Gastroesophageal sphincter (tissue), 3 donors: Measurements from ENCODE around the gene ETFB.

Experiments
- EP300 ChIP-seq: sonication (generic); formaldehyde crosslinking; IDR thresholded peaks from one replicate; pipeline ENCODE4 v1.6.1; 2017; ENCODE audit warnings: antibody characterized with exemption, mild to moderate bottlenecking
- POLR2A ChIP-seq, 2 donors: fragments of 450-650 bp; IDR thresholded peaks; one replicate each; pipeline ENCODE4 v1.6.1; 2017; ENCODE audit warnings: antibody characterized with exemption in 2 of 2, mild to moderate bottlenecking in 2 of 2, moderate library complexity in 1 of 2
- POLR2AphosphoS5 ChIP-seq: sonication (generic); formaldehyde crosslinking; IDR thresholded peaks from one replicate; pipeline ENCODE4 v1.6.1; 2017; ENCODE audit warnings: antibody characterized with exemption
- TF ChIP-seq, protein P1 (sequence below), 4 experiments: fragments of 200-600 bp in 2 of 4; fragments of 450-650 bp in 2 of 4; sonication (generic) in 1 of 4; IDR thresholded peaks; one replicate each; pipeline ENCODE4 v1.5.1; 2017 to 2019; ENCODE audit warnings: antibody characterized with exemption in 4 of 4, mild to moderate bottlenecking in 2 of 4, moderate library complexity in 2 of 4

DNA sequence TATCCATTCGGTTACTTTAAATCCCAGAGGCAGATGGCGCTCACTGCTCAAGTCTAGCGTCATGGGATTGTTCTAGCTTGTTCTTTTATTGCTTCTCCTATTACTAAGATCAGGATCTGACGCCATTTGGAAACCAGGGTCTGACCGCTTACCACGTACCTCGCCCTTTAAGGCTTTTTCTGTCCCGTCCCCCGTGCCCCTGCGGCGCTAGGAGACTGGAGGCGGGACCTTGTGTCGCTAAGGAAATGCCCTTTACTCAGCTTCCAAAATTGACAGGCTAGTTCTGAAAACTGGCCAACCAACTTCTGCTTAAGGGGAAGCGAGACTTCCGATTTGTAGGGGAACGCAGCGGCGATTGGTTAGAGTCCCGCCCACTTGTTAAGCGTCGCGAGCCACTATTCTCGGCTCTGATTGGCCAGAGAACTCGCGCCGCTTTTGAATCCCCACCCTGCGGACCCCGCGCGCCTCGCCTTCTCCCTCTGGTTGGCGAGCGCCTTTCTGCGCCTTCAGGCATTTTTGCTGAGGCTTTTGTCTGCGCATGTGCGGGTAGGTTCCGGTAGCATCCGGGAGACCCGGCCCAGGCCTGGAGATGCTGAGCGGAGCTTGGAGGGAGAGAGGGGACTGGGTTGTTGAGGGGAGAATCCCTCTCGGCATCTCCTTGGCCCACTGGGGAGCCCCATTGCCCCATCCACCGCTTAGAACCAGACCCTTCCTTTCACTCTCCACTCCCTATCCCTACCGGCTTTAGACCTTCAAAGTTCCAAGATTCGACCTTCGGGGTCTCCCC is 28.1 kb upstream of the ETFB start:
- TF ChIP-seq POLR2A (IDR thresholded peaks at IDR 0.05) (no peak), EP300 (no peak), POLR2AphosphoS5 (peak; percentile 61)
- TF ChIP-seq, protein P1, sequence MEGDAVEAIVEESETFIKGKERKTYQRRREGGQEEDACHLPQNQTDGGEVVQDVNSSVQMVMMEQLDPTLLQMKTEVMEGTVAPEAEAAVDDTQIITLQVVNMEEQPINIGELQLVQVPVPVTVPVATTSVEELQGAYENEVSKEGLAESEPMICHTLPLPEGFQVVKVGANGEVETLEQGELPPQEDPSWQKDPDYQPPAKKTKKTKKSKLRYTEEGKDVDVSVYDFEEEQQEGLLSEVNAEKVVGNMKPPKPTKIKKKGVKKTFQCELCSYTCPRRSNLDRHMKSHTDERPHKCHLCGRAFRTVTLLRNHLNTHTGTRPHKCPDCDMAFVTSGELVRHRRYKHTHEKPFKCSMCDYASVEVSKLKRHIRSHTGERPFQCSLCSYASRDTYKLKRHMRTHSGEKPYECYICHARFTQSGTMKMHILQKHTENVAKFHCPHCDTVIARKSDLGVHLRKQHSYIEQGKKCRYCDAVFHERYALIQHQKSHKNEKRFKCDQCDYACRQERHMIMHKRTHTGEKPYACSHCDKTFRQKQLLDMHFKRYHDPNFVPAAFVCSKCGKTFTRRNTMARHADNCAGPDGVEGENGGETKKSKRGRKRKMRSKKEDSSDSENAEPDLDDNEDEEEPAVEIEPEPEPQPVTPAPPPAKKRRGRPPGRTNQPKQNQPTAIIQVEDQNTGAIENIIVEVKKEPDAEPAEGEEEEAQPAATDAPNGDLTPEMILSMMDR (IDR thresholded peaks at IDR 0.05) = no peak
